OCI-M1 (cell line): ENCODE results near the gene VWDE.
"Not testable (repeated sequence)": the region's sequence is repeated elsewhere in the genome, so short reads cannot be mapped to it uniquely, and the experiment has no call there.

Experiments
- DNase-seq: peaks from one replicate; lab custom pipeline; 2025; lab: John Stamatoyannopoulos, UW

Gene VWDE

GRCh38 chr7:12403287-12404181, at the start of gene VWDE:
VWDE (minus strand) TSS chr7:12403865; CDS start chr7:12403716, 149 bp downstream.
- peak; percentile 79 for DNase-seq

DNA sequence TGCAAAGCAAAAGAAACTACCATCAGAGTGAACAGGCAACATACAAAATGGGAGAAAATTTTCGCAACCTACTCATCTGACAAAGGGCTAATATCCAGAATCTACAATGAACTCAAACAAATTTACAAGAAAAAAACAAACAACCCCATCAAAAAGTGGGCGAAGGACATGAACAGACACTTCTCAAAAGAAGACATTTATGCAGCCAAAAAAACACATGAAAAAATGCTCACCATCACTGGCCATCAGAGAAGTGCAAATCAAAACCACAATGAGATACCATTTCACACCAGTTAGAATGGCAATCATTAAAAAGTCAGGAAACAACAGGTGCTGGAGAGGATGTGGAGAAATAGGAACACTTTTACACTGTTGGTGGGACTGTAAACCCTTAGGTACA, 49.5 kb upstream of the VWDE start:
- not testable (repeated sequence) for DNase-seq

DNA sequence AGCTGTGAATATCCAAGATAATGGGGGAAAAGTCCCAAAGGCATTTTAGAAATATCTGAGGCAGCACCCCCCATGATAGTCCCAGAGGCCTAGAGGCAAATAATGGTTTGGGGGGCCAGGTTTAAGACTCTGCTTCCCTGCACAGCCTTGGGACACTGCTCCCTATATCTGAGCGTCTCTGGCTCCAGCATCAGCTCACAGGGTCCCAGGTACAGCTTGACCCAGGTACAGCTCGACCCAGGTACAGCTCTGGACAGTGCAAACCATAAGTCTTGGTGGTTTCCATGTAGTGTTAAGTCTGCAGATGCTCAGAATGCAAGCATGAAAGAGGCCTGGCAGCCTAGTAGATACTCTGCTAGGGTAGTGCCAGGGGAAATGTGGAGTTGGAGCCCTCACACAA, 47.0 kb upstream of the VWDE start:
- DNase-seq: no peak

GRCh38 chr7:12444785-12445184, 41.1 kb upstream of the VWDE start:
- no peak for DNase-seq

GRCh38 chr7:12440229-12440628, 36.6 kb upstream of the VWDE start:
- no peak for DNase-seq

GRCh38 chr7:12436896-12437535, 33.4 kb upstream of the VWDE start:
- DNase-seq: peak; percentile 67

DNA sequence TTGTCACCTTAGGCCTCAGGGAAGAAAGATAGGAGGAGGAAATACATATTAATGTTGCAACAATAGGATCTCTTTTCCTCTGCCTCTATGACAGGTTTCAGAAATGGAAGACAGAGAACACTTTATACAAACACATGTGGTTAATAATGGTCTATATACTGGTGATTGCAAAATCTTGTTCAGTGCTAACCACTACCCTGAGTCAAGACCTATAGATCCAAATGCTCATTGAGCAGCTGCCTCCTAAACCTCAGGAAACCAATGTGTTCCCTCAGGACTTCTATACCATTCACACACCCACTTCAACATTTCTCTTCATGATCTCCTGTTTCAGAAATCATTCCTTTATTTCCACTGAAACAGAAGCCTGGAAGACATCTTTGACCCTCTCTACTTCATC, 32.5 kb upstream of the VWDE start:
- no peak for DNase-seq

- DNase-seq: no peak
Observed at GRCh38 chr7:12434012-12434642, 30.5 kb upstream of the VWDE start.

DNA sequence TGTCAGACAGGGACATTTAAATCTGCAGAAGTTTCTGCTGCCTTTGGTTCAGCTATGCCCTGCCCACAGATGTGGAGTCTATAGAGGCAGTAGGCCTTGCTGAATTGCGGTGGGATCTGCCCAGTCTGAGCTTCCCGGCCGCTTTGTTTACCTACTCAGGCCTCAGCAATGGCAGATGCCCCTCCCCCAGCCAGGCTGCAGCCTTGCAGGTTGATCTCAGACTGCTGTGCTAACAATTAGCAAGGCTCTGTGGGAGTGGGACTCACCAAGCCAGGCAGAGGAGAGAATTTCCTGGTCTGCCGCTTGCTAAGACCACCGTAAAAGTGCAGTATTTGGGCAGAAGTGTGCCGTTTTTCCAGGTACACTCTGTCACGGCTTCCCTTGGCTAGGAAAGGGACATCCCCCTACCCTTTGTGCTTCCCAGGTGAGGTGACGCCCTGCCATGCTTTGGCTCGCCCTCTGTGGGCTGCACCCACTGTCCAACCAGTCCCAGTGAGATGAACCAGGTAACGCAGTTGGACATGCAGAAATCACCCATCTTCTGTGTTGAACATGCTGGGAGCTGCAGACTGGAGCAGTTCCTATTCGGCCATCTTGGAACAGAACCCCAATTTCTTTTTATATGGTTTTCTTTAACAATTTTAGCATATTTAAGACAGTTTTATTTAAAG, 28.4 kb upstream of the VWDE start:
- no peak for DNase-seq

DNA sequence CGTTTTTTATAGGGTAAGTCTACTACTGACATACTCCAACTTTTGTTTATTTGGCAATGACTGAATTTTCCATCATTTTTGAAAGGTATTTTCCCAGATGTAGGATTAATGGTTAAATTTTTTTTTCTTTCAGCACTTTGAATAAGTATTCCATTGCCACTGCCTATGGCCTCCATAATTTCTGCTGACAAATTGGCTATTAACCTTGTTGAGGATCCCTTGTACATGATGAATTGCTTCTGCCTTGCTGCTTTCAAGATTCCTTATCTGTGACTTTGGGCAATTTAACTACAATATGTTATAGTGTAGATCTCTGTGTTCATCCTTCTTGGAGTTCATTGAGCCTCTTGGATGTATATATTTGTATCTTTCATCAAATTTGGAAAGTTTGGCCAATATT, 21.6 kb upstream of the VWDE start:
- DNase-seq: no peak

- no peak for DNase-seq
Observed at GRCh38 chr7:12423997-12424745, 20.5 kb upstream of the VWDE start.

DNA sequence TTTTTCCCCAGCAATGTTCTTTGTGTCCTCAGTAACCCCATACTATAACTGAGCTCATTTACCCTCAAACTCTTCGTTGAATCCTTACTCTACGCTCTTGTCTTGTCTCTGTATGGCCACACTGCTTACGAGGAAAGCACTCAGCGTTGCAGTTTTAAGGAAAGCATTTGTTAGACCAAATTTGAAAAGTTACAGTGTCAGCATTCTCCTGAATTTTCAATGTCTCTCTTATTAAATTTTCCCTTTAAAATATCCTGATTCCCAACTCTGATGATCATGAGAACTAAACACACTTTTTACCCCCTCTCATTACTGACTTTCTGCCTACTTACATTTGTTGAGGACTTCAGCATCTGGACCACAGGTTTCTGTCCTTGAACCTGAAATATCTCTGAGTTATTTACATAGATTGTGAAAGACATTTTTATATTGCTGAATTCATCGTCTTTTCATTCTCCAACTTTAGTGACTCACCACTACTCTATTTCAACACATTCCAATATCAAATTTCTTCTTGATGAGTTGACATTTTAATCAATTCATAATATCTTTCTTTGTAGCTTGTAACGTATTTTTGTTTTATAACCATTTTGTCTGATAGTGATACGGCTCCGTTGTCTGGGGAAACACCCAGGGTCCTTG, 19.8 kb upstream of the VWDE start:
- no peak for DNase-seq

- no peak for DNase-seq
Observed at GRCh38 chr7:12422554-12423320, 19.1 kb upstream of the VWDE start.

- no peak for DNase-seq
Observed at GRCh38 chr7:12418452-12418851, 14.8 kb upstream of the VWDE start.

- DNase-seq: no peak
Observed at GRCh38 chr7:12415072-12415471, 11.4 kb upstream of the VWDE start.

DNA sequence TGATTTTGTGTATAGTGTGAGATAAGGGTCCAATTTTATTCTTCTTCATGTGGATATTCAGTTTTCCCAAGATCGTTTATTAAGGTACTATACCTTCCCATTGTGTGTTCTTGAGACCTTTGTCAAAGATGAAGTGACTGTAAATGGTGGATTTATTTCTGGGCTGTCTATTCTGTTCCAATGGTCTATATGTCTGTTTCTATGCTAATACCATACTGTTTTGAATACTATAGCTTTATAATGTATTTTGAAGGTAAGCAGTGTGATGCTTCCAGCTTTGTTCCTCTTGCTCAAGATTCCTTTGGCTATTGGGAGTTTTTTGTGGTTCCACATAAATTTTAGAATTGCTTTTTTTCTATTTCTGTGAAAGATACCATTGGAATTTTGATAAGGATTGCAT, 8.7 kb upstream of the VWDE start:
- no peak for DNase-seq

DNA sequence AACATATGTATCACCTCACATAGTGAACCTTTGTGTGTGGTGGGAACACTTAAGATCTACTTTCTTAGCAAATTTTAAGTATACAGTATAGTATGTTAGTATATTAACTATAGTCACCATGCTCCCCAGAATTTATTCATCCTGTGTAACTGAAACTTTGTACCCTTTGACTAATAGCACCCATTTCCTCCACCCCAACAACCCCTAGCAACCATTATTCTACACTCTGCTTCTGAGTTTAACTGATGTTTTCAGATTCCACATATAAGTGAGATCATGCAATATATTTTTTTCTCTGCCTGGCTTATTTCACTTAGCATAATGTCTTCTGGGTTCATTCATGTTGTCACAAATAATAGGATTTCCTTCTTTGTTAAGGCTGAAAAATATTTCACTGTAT, 6.9 kb upstream of the VWDE start:
- DNase-seq: no peak

- no peak for DNase-seq
Observed at GRCh38 chr7:12409097-12409711, 5.5 kb upstream of the VWDE start.

GRCh38 chr7:12407652-12408051, 4.0 kb upstream of the VWDE start:
- DNase-seq: not testable (repeated sequence)

DNA sequence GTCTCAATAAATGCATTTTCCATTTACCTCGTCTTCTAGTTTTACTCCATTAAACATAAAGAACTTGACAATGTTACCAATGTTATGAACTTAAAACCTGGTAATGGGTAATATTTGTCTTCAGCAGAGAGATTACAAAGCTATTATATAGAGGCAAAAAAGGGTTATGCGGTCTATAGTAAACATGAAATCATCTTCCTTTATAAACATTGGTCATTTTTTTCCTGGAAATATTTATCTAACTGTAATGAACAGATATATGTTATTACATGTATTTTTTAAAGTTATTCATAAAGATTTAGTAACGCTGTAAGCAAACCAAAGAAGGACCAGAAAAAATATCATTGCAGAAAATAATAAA, 1.3 kb downstream of the VWDE start:
- DNase-seq: peak; percentile 49
